Fibroblast of lung (primary cell): ENCODE data around the gene GDF2.

Experiments used
- CTCF ChIP-seq, 2 donors: IDR thresholded peaks in 1 of 2; conservative IDR thresholded peaks in 1 of 2; 1 replicate in 1 of 2; 2 replicates in 1 of 2; pipeline ENCODE4 v1.5.1; 2011 to 2012; ENCODE audit warnings: low read length in 2 of 2, control low read depth in 1 of 2, inconsistent platforms in 1 of 2, low read depth in 1 of 2, mild to moderate bottlenecking in 1 of 2
- EZH2 ChIP-seq: IDR thresholded peaks from 2 replicates; pipeline ENCODE4 v1.5.1; 2012; ENCODE audit warnings: low read length, control low read depth, mild to moderate bottlenecking; ENCODE audit errors: missing control alignments

- TF ChIP-seq EZH2 (no peak), CTCF (conservative IDR thresholded peaks at IDR 0.05 in 1 of 2, IDR thresholded peaks at IDR 0.05 in 1 of 2; ENCODE audit: low read depth in 1 of 2, low read length in 2 of 2) (no peak)
These were observed 17.0 kb downstream of the GDF2 start for GRCh38 chr10:47339186-47339735.
